Activated CD4-positive, CD25-positive, alpha-beta regulatory T cell treated with anti-CD3 and anti-CD28 coated beads, Interleukin-2, amount 50 U/mL, for 72 hours (primary cell): ENCODE measurements around the gene EHD2.
"Not testable (repeated sequence)": the region's sequence is repeated elsewhere in the genome, so short reads cannot be mapped to it uniquely, and the experiment has no call there.

Experiments
- DNase-seq: peaks from one replicate; pipeline ENCODE4 v3.0.0; 2021

EHD2 gene

GRCh38 chr19:47691782-47692181 lies 21.4 kb upstream of the EHD2 start:
- DNase-seq, result no peak

- DNase-seq, result no peak
Observed at GRCh38 chr19:47693489-47693888, 19.7 kb upstream of the EHD2 start.

- no peak for DNase-seq
Observed at GRCh38 chr19:47693903-47694302, 19.3 kb upstream of the EHD2 start.

GRCh38 chr19:47694466-47695273 lies 18.6 kb upstream of the EHD2 start:
- DNase-seq, result no peak

- DNase-seq, result no peak
Observed at GRCh38 chr19:47695533-47696262, 17.5 kb upstream of the EHD2 start.

GRCh38 chr19:47696635-47697034 lies 16.6 kb upstream of the EHD2 start:
- DNase-seq, result no peak

- DNase-seq, result peak; percentile 54
Observed at GRCh38 chr19:47697863-47698609, 15.2 kb upstream of the EHD2 start.

- DNase-seq, result no peak
Observed at GRCh38 chr19:47698631-47699359, 14.4 kb upstream of the EHD2 start.

- DNase-seq, result peak; percentile 70
Observed at GRCh38 chr19:47699360-47699917, 13.8 kb upstream of the EHD2 start.

- no peak for DNase-seq
Observed at GRCh38 chr19:47700934-47701716, 12.1 kb upstream of the EHD2 start.

GRCh38 chr19:47701717-47702552 lies 11.3 kb upstream of the EHD2 start:
- no peak for DNase-seq

GRCh38 chr19:47702671-47703070 lies 10.6 kb upstream of the EHD2 start:
- no peak for DNase-seq

- DNase-seq, result no peak
Observed at GRCh38 chr19:47703301-47703700, 9.9 kb upstream of the EHD2 start.

- no peak for DNase-seq
Observed at GRCh38 chr19:47704024-47704423, 9.2 kb upstream of the EHD2 start.

GRCh38 chr19:47704656-47705055 lies 8.6 kb upstream of the EHD2 start:
- no peak for DNase-seq

- peak; percentile 77 for DNase-seq
Observed at GRCh38 chr19:47707135-47707925, 5.9 kb upstream of the EHD2 start.

GRCh38 chr19:47711652-47712242 lies 1.5 kb upstream of the EHD2 start:
- DNase-seq, result no peak

- DNase-seq, result no peak
Observed at GRCh38 chr19:47714339-47714738, 1.1 kb downstream of the EHD2 start.

- DNase-seq, result not testable (repeated sequence)
Observed at GRCh38 chr19:47714855-47715254, 1.6 kb downstream of the EHD2 start.
